HepG2 (cell line): Measurements from ENCODE around the gene PDHX. TPM values are rescaled to one million over a fixed set of nuclear protein-coding genes. Genes with fewer than 3 reads are reported as not detected.
A peak's percentile ranks its signal among the peaks of the same experiment; 100 is the strongest.

ENCODE experiments used
- BATF2 ChIP-seq: sonication (generic); formaldehyde crosslinking; IDR thresholded peaks from 2 replicates; pipeline ENCODE4 v1.8.0; 2022; ENCODE audit warnings: mild to moderate bottlenecking, missing genetic modification reagents, moderate library complexity
- CEBPZ ChIP-seq: IDR thresholded peaks from 2 replicates; pipeline ENCODE4 v1.6.1; 2012; ENCODE audit warnings: low read length, improper control_type of control experiment
- CSRNP1 ChIP-seq: sonication (generic); formaldehyde crosslinking; IDR thresholded peaks from 2 replicates; pipeline ENCODE4 v1.8.1; 2023; ENCODE audit warnings: mild to moderate bottlenecking, missing genetic modification reagents
- DBP ChIP-seq: sonication (generic); formaldehyde crosslinking; IDR thresholded peaks from 2 replicates; pipeline ENCODE4 v1.4.0; 2020; ENCODE audit warnings: missing genetic modification reagents; ENCODE audit errors: not compliant biosample characterization
- GATAD1 ChIP-seq: IDR thresholded peaks from 2 replicates; pipeline ENCODE4 v1.6.1; 2016; ENCODE audit warnings: missing genetic modification reagents, missing compliant biosample characterization
- IRX3 ChIP-seq: sonication (generic); formaldehyde crosslinking; IDR thresholded peaks from 2 replicates; pipeline ENCODE4 v1.8.1; 2023; ENCODE audit warnings: mild to moderate bottlenecking, low read depth, missing genetic modification reagents, borderline replicate concordance
- PRDM15 ChIP-seq: sonication (generic); formaldehyde crosslinking; IDR thresholded peaks from 2 replicates; pipeline ENCODE4 v1.4.0; 2020; ENCODE audit warnings: missing genetic modification reagents
- SMARCC2 ChIP-seq: fragments of 450-650 bp; IDR thresholded peaks from 2 replicates; pipeline ENCODE4 v1.6.1; 2017; ENCODE audit warnings: antibody characterized with exemption, mild to moderate bottlenecking
- TBX3 ChIP-seq: fragments of 450-650 bp; IDR thresholded peaks from 2 replicates; pipeline ENCODE4 v1.6.1; 2017; ENCODE audit warnings: antibody characterized with exemption, mild to moderate bottlenecking, inconsistent platforms, borderline replicate concordance
- TCF12 ChIP-seq, 2 experiments: fragments of 450-650 bp in 1 of 2; sonication (generic) in 1 of 2; formaldehyde crosslinking in 1 of 2; IDR thresholded peaks; 2 replicates each; pipeline versions ENCODE4 v1.6.1 to v1.8.0; 2017 to 2022; ENCODE audit warnings: antibody characterized with exemption in 1 of 2, mild to moderate bottlenecking in 1 of 2, missing genetic modification reagents in 1 of 2, moderate library complexity in 1 of 2
- TCF7 ChIP-seq: sonication (generic); IDR thresholded peaks from 2 replicates; pipeline ENCODE4 v1.6.1; 2016; ENCODE audit warnings: antibody characterized with exemption, low read depth
- U2AF2 ChIP-seq: fragments of 200-400 bp; formaldehyde crosslinking; IDR thresholded peaks from 2 replicates; pipeline ENCODE4 v1.6.1; 2017; ENCODE audit warnings: low read depth, mild to moderate bottlenecking, low read length
- ZNF207 ChIP-seq: fragments of 450-650 bp; IDR thresholded peaks from 2 replicates; pipeline ENCODE4 v1.6.1; 2016; ENCODE audit warnings: antibody characterized with exemption, borderline replicate concordance
- ZNF264 ChIP-seq: sonication (generic); formaldehyde crosslinking; IDR thresholded peaks from 2 replicates; pipeline ENCODE4 v1.4.0; 2020; ENCODE audit warnings: missing genetic modification reagents
- ZSCAN21 ChIP-seq: sonication (generic); formaldehyde crosslinking; IDR thresholded peaks from 2 replicates; pipeline ENCODE4 v1.8.0; 2022; ENCODE audit warnings: mild to moderate bottlenecking, missing genetic modification reagents, moderate library complexity, borderline replicate concordance
- polyA plus RNA-seq, 8 experiments: library from polyadenylated mRNA; depleted of rRNA in 3 of 8; stranded (reverse) in 7 of 8; unstranded in 1 of 8; fragments of >200 nt; fragmentation: Illumina TruSeq in 4 of 8; extraction: Trizol in 4 of 8; gene quantifications; 2 replicates each; pipeline versions ENCODE4 v1.2.1 to v1.2.3, GENCODE V29; 2011 to 2016; ENCODE audit warnings: low read depth in 4 of 8, missing spikeins in 1 of 8, mixed read lengths in 1 of 8; ENCODE audit not compliant: insufficient read depth in 1 of 8
- total RNA-seq, 5 experiments: library from RNA; depleted of rRNA; stranded (reverse); fragments of >200 nt; fragmentation: Illumina TruSeq; extraction: Trizol; gene quantifications; 2 replicates each; pipeline ENCODE4 v1.2.3, GENCODE V29; 2016; ENCODE audit warnings: low read depth in 1 of 5

PDHX gene
- total and polyA plus RNA-seq, 2 of the 13 experiments (the other 11 are each of a cell fraction or from before 2014, with no cell fraction given) = 41.0 to 73.8 TPM

GRCh38 chr11:34929794-34930763 is 13.7 kb downstream of the PDHX start (continued):
- TF ChIP-seq CSRNP1 (CRISPR knock-in tag) = no peak
- no peak for TF ChIP-seq DBP
- no peak; the same call in 1 of the 2 replicates for TF ChIP-seq IRX3 (CRISPR knock-in tag)
- TF ChIP-seq CEBPZ = no peak
- 0 out of 2 replicates have a peak, but pooled peaks have one; percentile 49 for TF ChIP-seq ZSCAN21 (CRISPR knock-in tag)
- TF ChIP-seq U2AF2 = no peak
- no peak for TF ChIP-seq PRDM15 (CRISPR knock-in tag)
- TF ChIP-seq TCF7 = peak; percentile 86
- no peak for TF ChIP-seq TBX3
- TF ChIP-seq BATF2 (CRISPR knock-in tag) = no peak
- TF ChIP-seq GATAD1 (CRISPR knock-in tag) = 0 out of 2 replicates have a peak, but pooled peaks have one; percentile 40
- no peak for TF ChIP-seq ZNF207
- TF ChIP-seq ZNF264 = peak; percentile 100
- TF ChIP-seq SMARCC2 = no peak
- no peak for TF ChIP-seq TCF12 (IDR thresholded peaks at IDR 0.05)
- no peak for TF ChIP-seq TCF12 (CRISPR knock-in tag; IDR thresholded peaks at IDR 0.05)
